DMS114 treated with DMSO at 0.1 percent for 48 hours (cell line): Measurements from ENCODE around the gene SLC35A5.
"Not testable (repeated sequence)": the region's sequence is repeated elsewhere in the genome, so short reads cannot be mapped to it uniquely, and the experiment has no call there.

Experiments used
- DNase-seq: peaks from one replicate; lab custom pipeline; 2025; ENCODE audit not compliant: unreplicated experiment; lab: John Stamatoyannopoulos, UW

Gene SLC35A5

GRCh38 chr3:112561734-112562529 lies at the start of gene SLC35A5, which contains the start of gene ATG3:
Gene SLC35A5 (plus strand): TSS chr3:112562045. CDS start chr3:112563404, 1,359 bp downstream.
Gene ATG3 (minus strand): TSS chr3:112561962. CDS start chr3:112561528, 434 bp downstream.
- peak; percentile 96 for DNase-seq

DNA sequence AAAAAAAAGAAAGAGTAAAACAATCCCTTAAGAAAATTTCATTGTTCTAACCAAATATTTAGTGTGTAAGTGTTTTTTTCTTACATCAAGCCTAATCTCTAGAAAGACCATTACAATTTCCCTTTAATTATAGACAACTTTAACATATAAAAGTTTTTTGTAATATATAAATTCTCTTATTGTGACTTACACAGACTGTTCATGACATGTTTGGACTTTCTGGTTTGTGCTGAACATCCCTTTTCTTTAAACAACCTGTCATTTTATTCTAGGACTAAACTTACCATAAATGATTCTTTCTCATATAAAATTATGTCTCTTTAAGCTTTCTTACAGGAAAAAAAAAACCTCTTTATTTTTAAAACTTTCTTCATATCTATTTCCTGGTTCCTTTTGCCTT lies 49.5 kb upstream of the SLC35A5 start:
- no peak for DNase-seq

DNA sequence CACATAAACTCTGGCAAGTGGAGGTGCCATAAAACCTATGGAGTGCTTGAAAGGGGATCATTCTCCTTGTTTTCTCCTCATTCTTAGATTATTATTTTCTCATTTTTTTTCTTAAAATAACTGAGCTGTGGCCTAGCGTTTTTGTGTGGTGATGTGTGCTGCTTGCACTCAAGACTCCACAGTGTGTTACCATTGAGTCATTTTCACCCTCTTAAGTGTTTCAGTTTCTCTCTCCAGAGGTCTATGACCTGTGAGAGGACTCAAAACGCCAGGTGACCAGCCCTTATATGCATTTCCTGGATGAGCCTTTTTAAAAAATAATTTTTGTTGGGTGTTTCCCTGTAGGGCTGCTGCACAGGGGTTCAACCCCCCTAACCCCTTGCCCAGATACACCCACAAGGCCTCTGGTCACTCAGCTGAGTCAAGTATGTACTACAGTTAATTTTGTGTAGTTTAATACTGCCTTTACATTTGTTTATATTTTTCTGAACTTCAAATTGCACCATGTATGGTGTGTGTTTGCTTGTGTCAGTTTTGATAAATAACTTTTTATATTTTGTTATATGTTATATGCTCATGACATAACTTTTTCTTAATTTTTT lies 47.2 kb upstream of the SLC35A5 start:
- DNase-seq = no peak

- DNase-seq = not testable (repeated sequence)
Observed at GRCh38 chr3:112518970-112519369, 42.9 kb upstream of the SLC35A5 start.

DNA sequence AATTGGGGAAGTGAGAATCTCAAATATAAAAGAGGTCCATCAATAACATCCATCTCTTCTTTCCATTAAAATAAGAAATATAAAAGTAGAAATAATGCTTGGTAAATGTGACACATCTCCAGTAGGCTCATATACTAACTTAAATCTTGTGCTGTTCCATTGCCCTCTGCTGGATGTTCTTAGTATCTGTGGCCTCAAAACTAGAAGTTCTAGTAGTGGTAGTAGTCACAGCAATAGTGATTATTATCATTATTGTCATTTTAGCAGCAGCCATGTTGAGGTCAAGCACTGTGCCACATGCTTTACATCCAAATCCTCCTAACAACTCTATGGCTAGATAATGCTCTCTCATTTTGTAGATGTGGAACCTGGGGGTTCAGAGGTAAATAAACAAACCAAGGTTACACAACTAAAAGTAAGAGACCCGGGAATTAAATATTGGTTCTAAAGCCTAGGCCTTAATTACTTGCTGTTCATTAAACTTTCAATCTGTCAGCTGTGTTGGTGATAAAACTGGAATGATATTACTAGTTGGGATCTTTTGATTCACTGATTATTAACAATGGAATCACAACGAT lies 42.3 kb upstream of the SLC35A5 start:
- DNase-seq = peak; percentile 62

DNA sequence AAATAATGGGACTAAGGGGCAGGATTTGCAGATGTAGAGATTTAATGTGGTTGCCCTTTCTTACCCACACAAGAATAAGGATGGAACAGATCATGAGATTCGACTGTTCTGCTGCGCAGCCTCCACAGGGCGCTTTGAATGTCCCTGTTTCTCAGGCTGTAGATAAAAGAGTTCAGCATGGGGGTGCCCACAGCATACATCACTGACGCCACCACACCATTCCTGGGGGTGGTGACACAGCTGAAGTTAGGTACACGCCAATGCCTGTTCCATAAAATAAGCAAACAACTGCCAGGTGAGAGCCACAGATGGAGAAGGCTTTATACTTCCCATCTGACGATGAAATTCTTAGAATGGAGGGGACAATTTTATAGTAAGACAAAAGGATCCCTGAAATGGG lies 37.7 kb upstream of the SLC35A5 start:
- DNase-seq = not testable (repeated sequence)

DNA sequence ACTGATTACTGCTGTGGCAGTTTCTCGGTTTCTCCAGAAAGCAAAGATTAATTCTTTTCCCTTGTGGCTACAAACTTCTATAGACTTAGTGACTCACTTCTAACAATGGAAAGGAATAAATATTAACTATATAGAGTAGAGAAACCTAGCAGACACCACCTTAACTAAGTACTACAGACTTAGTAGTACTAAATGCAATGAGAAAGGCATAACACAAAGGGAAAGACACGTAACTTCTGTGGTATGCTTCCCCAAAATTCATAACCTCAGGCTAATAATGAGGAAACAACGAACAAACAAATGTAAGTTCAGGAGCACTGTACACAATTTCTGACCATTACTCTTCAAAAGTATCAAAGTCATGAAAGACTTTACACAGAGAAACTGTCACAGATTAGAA lies 31.3 kb upstream of the SLC35A5 start:
- no peak for DNase-seq

DNA sequence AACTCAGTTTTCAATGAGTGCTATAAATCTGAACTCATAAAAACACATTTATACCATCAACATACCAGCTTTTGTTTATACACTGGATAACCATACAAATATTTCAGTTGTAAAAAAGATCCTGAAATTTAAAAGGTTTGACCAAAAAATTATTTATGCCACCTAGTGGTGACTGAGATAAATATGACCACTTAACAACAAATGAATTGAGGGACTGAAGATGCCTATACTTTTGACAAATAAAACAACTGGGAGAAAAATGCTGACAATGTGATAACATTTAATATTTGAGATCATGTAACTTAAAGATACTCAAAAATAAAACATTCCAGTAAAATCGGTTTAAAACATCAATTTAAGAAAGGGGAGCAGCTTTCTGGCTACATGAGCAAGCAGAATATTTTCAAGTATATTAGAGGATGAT lies 30.5 kb upstream of the SLC35A5 start:
- peak; percentile 14 for DNase-seq

- no peak for DNase-seq
Observed at GRCh38 chr3:112539825-112540650, 21.8 kb upstream of the SLC35A5 start.

DNA sequence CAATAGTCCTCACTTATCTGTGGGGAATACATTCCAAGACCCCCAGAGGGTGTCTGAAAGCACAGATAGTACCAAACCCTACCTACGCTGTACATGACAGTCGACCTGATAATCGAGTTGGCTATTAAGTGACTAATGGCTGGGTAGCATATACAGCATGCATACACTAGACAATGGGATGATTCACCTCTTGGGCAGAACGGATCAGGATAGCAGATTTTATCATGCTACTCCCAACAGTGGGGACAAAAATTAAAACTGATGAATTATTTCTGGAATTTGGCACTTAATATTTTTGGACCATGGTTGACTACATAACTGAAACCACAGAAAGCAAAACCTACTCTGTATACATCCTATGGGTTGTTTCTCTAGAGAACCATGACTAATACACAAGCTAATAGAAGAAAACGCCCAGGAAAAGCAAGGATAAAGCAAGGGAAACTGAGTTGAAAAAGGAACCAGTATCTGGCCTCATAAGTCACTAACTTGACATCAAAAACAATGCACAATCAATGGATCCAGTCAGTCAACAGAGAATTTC lies 15.6 kb upstream of the SLC35A5 start:
- DNase-seq = no peak

DNA sequence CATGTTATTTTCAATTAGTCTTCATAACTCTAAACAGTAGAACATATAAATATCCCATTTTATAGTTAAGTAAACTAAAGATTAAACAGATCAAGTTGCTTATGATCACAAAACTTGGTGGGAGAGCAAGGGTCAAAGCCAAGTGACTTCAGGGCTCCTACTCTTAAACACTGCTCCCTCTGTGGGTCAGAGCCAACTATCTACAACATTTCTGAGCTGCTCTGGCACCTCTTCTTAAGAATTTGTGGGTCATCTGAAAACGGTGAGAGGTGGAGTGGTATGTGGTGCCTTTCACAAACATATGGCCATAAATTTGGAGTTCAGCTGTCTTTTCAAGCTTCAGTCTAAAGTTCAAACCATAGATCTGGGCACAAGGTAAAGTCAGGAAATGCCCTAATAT lies 11.0 kb upstream of the SLC35A5 start:
- DNase-seq = no peak

GRCh38 chr3:112555535-112556170 lies 6.2 kb upstream of the SLC35A5 start:
- no peak for DNase-seq

GRCh38 chr3:112557976-112558375 lies 3.9 kb upstream of the SLC35A5 start:
- DNase-seq = no peak

DNA sequence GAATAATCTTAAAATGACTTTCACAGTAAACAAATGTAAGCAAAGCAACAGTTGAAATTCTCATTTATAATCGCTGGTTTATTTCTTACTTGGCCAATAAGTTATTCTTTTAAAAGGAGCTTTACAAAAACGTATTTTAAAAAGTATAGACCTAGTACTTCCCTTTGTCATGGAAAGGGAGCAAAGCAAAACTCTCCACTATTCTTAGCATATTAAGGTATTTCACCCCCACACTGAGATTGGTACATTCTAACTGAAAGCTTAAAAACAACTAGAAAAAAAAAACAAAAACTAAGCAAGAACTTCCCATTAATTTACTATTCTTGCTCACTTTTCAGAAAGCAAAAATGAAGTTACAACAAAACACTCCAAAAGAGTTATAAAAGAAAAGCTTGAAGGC lies 1.5 kb upstream of the SLC35A5 start:
- no peak for DNase-seq

- peak; percentile 62 for DNase-seq
Observed at GRCh38 chr3:112560721-112561483, 943 bp upstream of the SLC35A5 start.

GRCh38 chr3:112561484-112561733 lies 436 bp upstream of the SLC35A5 start:
- DNase-seq = no peak

DNA sequence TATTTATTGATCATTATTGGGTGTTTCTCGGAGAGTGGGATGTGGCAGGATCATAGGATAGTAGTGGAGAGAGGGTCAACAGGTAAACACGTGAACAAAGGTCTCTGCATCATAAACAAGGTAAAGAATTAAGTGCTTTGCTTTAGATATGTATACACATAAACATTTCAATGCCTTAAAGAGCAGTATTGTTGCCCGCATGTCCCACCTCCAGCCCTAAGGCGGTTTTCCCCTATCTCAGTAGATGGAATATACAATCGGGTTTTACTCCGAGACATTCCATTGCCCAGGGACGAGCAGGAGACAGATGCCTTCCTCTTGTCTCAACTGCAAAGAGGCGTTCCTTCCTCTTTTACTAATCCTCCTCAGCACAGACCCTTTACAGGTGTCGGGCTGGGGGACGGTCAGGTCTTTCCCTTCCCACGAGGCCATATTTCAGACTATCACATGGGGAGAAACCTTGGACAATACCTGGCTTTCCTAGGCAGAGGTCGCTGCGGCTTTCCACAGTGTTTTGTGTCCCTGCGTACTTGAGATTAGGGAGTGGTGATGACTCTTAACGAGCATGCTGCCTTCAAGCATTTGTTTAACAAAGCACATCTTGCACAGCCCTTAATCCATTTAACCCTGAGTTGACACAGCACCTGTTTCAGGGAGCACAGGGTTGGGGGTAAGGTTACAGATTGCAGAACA lies 2.5 kb downstream of the SLC35A5 start:
- not testable (repeated sequence) for DNase-seq

DNA sequence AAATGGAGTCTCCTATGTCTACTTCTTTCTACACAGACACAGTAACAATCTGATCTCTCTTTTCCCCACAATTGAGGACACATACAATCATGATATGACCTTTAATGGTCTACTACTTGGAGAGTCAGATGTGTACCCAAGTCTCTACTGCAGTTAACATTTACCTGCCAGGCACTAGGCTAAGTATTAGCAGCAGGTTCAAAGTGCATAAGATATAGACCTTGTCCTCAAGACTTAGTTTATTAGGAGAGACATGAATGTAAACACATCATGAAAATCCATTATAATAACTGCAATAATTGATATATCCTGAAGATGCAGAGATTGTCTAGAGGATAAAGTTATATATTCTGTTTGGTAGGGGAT lies 3.1 kb downstream of the SLC35A5 start:
- DNase-seq = no peak

GRCh38 chr3:112568642-112569041 lies 6.8 kb downstream of the SLC35A5 start:
- DNase-seq = no peak

DNA sequence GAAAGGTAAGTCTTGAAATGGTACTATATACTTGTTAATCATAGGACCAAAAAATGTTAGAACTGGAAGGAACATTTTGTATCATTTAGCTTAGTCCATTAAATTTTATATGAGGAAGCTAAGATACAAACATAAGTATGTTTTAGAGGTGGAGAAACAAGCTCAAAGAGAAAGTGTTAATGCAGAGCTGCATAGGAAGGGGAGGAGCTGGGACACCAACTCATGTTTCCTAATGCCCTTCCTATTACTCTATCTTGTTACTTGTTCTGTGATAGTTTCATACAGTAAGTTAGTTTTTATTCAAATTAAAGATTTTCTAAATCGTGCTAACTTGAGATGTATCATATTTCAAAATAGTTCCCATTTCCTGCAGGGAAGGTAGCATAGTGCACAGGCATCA lies 7.4 kb downstream of the SLC35A5 start:
- no peak for DNase-seq
